NCI-H446 (cell line): Measurements from ENCODE around the gene GRID2.
"Not testable (repeated sequence)": the region's sequence is repeated elsewhere in the genome, so short reads cannot be mapped to it uniquely, and the experiment has no call there.

Experiments
- DNase-seq, 2 experiments: peaks; one replicate each; lab custom pipeline; 2025; lab: John Stamatoyannopoulos, UW

Gene GRID2

DNA sequence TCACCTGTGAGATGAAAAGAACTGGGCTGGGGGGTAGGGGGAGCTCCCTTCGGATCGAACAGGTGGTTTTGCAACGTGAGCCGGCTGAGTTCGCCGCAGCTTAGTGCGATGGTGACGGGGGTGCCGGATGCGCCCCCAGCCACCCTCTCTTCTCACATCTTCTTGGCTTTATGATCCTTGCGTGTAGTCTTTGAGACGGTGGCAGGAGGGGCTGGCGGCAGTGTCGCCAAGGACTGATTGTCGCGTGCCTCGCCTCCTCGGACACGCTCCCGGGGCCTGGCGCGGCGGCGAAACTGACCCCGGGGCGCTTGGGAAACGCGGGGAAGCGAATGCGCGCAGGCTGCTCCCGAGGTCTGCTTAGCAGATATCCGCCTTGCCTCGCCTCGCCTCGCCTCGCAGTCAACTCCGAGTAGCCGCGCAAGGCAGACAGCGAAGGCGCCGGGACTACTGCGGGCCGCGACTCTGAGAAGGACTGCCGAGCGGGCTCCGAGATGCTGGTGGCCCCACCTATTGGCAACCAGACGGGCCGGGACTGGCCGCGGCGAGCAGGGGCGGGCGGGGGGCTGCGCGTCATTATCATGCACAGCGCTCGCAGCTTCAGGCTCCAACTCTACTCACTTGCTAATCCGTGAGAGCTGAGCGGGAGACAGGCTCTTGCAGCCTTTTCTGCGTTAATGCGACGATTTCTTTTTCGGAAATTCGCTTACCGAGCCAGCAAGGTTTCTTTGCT is 1.5 kb downstream of the GRID2 start:
- DNase-seq, result peak; percentile 83 to 94

- peak; percentile 50 to 75 for DNase-seq
Observed at GRCh38 chr4:92305878-92306520, 2.2 kb downstream of the GRID2 start.

DNA sequence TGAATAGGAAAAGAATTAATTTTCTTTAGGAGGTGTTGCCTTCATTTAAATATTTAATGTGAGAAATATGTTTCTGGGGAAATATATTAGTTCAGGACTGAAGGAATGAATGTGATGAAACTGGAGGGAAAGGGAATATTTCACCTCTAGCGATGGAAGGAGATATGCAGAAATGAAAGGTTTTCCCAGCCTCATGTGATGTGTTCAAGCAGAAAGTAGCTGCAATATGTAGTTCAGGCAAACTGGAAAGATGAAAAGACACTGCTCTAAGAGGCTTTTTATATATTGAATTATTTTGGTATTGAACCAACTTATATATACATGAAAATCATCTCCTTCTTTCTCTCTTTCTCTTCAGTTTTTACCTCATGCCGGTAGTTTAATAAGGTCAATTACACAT is 3.4 kb downstream of the GRID2 start:
- DNase-seq, result peak in 1 of 2 experiments; percentile 39

- DNase-seq, result peak; percentile 24 to 28
Observed at GRCh38 chr4:92307866-92308265, 4.1 kb downstream of the GRID2 start.

- DNase-seq, result no peak
Observed at GRCh38 chr4:92317047-92317446, 13.3 kb downstream of the GRID2 start.

DNA sequence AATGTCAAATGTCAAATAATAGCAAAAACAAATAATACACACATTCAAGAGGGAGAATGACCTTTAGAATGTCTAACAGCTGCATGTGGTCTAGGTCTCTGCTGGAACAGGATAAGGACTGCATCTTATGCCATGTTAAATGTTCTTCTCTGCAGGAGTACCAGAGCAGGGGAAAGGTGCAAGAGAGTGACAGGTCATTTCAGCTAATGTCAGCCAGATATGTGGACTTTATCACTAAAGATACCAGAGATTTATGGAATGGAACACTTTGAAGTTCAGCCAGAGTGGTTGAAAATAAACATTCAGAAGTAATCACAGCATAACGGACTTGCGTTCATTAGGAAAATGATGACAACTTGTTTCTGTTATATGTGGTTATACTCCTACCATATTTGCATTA is 24.3 kb downstream of the GRID2 start:
- no peak for DNase-seq

DNA sequence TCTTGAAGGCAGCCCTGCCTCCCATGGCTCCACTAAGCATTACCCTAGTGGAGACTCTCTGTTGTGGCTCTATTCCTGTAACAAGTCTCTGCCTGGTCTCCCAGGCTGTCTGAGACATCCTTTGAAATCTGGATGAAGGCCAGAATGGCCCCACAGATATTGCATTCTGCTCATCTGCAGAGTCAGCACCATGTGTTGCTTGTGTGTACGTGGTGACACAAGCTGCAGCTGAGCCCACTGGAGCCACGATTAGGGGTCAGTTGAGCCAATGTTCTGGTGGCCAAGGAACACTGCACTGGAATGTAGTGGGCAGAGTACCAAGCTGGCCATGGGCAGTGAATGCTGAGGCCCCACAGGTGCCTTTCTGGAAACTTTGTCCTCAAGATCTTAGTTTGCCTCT is 29.2 kb downstream of the GRID2 start:
- peak in 1 of 2 experiments; percentile 66 for DNase-seq

DNA sequence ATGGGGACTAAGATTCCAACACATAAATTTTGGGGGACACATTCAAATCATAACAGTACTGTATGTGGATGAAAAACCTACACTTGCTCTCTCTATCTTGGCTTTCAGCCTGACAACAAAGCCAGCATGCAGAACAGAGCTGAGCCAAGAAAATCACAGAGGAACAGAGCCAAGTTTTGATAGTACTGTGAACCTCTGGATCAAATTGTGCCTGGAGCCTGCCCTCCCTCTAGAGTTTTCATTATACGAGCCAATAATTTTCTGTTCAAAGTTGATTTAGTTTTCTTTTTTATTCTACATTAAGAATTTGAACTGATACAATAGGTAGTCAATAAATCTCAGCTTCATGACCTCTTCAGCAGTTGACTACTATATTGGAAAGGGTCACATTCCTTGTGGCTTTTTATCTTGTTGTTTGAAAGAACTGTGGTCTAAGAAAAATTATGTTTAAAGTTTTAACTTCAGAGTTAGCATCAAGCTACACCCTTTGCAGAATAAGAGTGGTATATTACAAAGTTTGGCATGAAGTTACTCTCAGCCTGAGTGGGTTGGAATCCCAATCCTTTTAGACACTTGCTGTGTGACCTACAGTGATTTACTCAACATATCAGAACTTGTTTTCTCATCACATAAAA is 31.1 kb downstream of the GRID2 start:
- peak; percentile 60 to 87 for DNase-seq

- peak in 1 of 2 experiments; percentile 61 for DNase-seq
Observed at GRCh38 chr4:92339676-92340075, 35.9 kb downstream of the GRID2 start.

GRCh38 chr4:92344216-92344615 is 40.5 kb downstream of the GRID2 start:
- no peak for DNase-seq

DNA sequence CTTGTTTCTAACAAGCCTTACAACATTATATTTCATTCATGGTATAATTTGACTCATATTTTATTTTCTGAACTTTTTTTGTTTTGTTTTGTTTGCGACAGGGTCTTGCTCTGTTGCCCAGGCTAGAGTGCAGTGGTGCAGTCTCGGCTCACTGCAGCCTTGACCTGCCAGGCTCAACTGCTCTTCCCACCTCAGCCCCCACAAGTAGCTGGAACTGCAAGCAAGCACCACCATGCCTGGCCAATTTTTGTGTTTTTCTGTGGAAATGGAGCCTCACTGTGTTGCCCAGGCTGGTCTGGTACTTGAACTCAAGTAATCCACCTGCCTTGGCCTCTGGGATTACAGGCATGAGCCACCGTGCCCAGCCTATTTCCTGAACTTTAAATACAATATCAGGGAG is 42.5 kb downstream of the GRID2 start:
- no peak for DNase-seq

GRCh38 chr4:92357966-92358365 is 54.2 kb downstream of the GRID2 start:
- no peak for DNase-seq

DNA sequence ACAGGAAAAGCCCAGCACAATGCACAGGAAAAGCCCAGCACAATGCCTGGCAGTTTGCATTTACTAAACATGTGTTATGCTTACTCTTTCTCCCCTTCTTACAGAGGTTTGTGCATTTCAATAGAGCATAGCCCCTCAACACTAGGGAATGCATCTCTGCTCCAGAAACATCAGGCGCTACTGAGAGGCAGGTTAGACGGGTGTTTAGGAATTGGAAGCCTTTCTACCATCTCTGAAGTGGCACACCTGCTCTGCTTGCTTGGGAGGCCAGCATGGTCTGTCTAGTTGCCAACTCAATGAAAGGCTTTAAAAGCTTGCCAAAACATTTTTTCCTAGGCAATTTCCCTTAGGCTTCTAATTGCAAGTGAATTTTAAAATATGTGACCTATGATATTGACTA is 55.7 kb downstream of the GRID2 start:
- peak; percentile 25 to 67 for DNase-seq

DNA sequence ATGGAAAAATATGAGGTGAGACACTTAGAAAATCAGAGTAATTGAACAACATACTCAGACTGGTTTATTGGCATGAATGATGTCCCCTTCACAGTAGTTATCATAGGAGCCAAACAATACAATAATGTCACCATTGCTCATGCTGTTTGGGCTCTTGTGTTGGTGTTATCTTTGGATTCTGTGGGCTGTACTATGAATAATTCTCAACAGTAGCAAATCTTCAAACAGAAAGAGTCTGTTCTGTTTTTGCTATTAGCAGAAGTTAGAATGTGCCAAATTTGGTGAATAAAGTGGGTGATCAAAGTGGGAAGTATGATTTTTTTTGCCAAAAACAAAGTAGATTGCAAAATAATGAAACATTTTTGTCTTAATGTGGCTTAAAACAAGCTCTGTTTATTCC is 58.3 kb downstream of the GRID2 start:
- peak in 1 of 2 experiments; percentile 10 for DNase-seq

DNA sequence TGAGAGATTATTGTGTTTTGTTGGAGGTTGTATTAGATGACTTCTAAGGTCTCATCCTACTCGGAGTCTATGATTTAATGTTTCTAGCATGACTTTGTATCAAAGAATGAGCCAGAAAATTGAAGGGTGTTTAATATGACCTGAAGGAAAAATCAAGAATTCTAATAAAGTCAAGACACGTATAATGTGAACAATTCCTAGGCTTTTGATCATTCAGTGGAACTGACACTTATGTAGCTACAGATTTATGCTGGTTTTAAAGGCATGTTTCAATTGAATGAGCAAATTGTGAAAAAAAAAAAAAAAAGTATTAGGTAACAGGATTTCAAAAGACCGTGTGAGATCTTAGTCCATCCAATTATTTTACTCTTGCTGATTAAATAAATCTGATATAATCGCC is 64.9 kb downstream of the GRID2 start:
- no peak for DNase-seq

GRCh38 chr4:92381616-92382015 is 77.8 kb downstream of the GRID2 start:
- no peak for DNase-seq

DNA sequence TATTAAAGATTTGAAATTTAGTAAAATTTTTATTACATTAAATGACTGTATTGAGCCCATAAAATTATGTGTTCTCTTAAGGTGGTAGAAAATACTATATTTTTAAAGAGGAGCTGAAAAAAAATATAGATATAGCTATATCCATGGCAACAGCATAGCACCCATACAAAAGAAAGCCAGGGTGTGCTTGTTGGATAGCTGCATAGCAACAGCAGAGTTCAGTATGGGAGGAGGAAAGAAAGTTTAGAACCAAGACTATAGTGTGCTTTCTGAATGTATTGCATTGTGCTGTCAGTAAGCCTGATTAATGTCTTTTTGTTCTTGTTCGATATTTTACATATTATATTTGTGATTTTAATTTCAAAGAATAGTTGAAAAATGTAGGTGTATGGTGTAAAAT is 78.4 kb downstream of the GRID2 start:
- DNase-seq, result no peak

GRCh38 chr4:92387459-92388069 is 83.8 kb downstream of the GRID2 start:
- peak; percentile 37 to 49 for DNase-seq

DNA sequence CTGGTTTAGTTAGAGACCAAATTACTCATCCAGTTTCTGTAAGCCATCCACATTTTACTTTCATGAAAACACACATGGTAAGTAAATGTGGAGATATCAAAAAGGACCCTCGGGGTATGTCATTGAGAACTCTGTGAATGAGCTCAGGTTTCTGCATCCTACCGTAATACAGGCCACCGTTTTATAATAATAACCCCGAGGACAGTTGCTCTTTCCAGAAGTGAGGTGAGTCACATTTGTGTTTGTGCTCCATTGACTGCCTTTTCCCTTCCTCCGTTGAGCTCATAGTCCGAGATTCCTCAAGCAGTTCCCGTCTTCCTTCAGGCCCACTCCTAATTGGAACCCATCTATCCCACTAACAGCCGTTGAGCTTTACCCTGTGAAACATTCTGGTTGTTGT is 95.3 kb downstream of the GRID2 start:
- no peak for DNase-seq

DNA sequence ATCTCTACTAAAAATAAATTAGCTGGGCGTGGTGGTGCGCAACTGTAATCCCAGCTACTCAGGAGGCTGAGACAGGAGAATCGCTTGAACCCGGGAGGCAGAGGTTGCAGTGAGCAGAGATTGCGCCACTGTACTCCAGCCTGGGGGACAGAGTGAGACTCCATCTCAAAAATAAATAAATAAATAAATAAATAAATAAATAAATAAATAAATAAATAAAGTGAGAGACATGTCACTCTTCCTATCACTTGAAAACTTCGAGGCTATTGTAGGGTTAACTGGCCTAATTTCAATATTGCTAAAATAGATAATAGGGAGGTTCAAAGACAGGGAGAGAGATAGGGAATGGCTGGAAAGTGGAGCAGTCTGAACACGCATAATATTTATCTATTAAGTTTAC is 99.8 kb downstream of the GRID2 start:
- not testable (repeated sequence) for DNase-seq

DNA sequence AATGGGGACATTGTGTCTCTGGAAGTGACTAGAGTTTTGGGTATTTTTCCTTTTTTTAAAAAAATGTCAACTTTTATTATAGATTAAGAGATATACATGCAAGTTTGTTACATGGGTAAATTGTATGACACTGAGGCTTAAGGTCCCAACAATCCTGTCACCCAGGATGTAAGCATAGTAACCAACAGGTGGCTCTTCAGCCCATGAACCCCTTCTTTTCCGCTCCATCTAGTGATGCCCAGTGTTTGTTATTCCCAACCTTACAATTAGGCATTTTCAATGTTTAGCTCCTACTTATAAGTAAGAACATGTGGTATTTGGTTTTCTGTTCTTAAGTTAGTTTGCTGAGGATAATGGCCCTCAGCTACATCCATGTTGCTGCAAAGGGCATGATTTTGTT is 102.7 kb downstream of the GRID2 start:
- no peak for DNase-seq

DNA sequence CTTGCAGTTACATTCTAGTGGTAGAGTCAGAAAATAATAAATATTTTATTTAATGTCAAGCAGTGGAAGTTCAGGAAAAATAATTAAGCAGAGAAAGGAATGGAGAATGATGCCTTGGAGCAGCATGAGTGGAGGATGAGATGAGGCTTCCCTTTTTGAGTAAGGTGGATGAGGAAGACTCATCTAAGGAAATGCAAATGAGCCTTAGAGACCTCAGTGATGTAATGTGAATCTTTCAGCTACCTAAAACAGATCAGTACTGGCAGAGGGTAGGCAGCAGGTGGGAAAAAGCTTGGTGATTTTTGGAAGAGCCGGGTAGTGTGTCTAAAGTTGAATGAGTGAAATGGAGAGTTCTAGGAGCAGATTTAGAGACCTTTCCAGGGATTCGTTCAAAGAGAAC is 118.2 kb downstream of the GRID2 start:
- no peak for DNase-seq

DNA sequence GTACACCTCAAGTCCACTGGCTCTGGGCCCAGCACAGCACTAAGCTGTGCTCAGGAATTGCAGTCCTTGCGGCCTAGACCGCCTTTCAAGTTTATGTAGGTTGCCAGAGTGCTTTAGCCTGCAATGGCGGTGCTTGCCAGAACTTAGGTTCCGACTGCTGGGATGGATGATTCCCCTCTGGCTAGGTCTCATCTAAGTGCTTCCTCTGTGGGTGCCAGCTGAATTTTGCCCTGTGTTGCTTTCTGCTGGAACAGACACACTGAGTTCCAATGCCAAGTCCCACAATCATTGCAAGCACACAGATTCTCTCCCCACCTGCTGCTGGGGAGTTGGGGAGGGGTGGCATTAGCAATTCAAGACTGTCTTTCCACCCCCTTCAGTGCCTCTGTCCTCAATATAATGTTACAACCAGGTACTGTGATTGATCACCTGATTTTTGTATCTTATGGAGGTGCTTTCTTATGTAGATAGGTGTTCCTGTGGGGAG is 129.5 kb downstream of the GRID2 start:
- DNase-seq, result peak; percentile 29 to 75
